T-helper 2 cell treated with Interferon-gamma antibody and Interleukin-4, amounts not matched to agents 5 μg/mL and 100 μg/mL, for 36 hours (primary cell): Measurements from ENCODE around the gene THSD4.

ENCODE experiments used
- DNase-seq: peaks from one replicate; pipeline ENCODE4 v3.0.0; 2021; ENCODE audit warnings: low spot score
- H3K27ac Mint-ChIP-seq: one replicate; pipeline ENCODE4 v1.8.0; 2021; ENCODE audit warnings: mild to moderate bottlenecking, mixed read lengths
- H3K27me3 Mint-ChIP-seq: one replicate; pipeline ENCODE4 v1.8.0; 2021; ENCODE audit warnings: low read depth, mixed read lengths
- H3K36me3 Mint-ChIP-seq: one replicate; pipeline ENCODE4 v1.8.0; 2021; ENCODE audit warnings: low read depth, mixed read lengths
- H3K4me1 Mint-ChIP-seq: one replicate; pipeline ENCODE4 v1.8.0; 2021; ENCODE audit warnings: low read depth, mixed read lengths
- H3K4me3 Mint-ChIP-seq: one replicate; pipeline ENCODE4 v1.8.0; 2022; ENCODE audit warnings: mild to moderate bottlenecking, moderate library complexity, mixed read lengths
- H3K9me3 Mint-ChIP-seq: one replicate; pipeline ENCODE4 v1.8.0; 2021; ENCODE audit warnings: mixed read lengths

THSD4 gene

DNA sequence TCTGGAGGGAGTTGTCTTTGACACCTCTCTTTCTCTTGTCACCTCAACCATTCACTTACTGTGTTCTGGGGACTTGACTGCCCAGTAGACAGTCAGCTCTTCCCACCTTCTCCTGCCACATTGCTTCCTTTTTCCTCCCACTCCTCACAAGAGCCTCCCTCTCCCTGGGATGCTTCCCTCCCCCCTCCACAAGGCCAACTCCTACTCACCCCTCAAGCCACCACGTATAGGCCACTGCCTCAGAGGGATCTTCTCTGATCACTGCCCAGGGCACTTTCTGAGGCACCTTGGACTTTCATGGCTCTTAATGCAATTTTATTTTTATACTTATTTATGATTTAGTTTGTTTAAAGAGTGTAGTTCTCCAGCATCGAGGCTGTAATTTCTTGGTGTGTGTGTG, 23.2 kb downstream of the THSD4 start:
- Mint-ChIP-seq H3K4me3 (no peak overlapping the region), H3K9me3 (no peaks in the 10 kb centered on the region), H3K4me1 (no peaks in the 10 kb centered on the region), H3K27ac (no peak overlapping the region), H3K27me3 (peaks cover 4% of the 10 kb centered on the region), H3K36me3 (no peaks in the 10 kb centered on the region)
- no peak for DNase-seq

DNA sequence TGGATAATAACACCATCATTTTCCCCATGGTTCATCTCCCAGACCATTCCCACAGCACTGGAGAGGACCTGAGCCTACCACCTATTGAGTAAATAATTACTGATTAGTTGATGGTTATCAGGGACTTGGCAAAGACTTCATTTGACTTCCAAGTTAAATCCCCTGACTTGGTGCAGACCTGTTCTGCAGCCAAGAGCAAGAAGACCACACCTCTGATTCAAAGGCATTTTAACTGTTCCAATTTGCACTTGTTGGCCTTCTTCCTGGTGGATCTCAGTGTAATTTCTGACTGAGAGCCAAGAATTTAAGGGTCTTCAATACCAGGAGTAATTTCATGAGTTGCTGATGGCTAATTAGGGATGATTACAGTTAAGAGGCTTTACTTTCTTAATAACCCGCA, 24.0 kb downstream of the THSD4 start:
- peaks cover 8% of the 10 kb centered on the region for H3K27me3 Mint-ChIP-seq
- no peaks in the 10 kb centered on the region for H3K4me1 Mint-ChIP-seq
- no peak overlapping the region for H3K4me3 Mint-ChIP-seq
- no peaks in the 10 kb centered on the region for H3K36me3 Mint-ChIP-seq
- no peaks in the 10 kb centered on the region for H3K9me3 Mint-ChIP-seq
- no peak for DNase-seq
- H3K27ac Mint-ChIP-seq, result no peak overlapping the region

DNA sequence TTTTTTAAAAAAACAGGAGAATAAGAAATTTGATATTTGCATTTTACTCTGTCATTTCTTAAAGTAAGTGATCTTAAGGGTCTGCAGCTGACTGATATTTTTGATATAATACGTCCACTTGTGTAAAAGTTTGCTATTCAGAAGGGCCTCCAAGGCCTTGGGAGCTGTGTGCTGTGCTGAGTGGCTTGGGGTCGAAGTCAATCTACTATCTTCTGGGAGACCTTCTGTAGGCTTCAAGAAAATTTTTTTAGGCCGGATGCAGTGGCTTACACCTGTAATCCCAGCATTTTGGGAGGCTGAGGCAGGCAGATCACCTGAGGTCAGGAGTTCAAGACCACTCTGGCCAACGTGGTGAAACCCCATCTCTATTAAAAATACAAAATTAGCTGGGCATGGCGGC, 26.3 kb downstream of the THSD4 start:
- H3K27ac Mint-ChIP-seq, result no peak overlapping the region

DNA sequence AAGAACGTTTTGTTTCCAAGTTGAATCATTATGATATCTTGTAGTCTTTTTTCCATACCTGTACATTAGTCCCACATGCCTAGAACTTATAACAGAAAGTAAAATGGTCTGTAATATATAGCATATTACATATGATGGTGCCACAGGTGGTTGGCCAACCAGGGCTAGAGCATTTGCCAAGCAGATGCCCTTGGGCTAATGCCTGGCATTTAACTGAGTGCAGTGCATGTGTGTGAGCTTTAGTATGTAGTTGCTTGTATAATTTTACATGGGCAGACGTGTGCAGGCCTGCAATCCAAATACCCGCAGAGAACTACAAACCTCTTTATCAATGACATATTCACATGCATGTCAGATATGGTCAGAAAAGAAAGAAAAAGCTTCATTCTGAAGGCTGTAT, 27.5 kb downstream of the THSD4 start:
- no peaks in the 10 kb centered on the region for H3K36me3 Mint-ChIP-seq
- no peak overlapping the region for H3K4me3 Mint-ChIP-seq
- peaks cover 11% of the 10 kb centered on the region for H3K27me3 Mint-ChIP-seq
- no peaks in the 10 kb centered on the region for H3K9me3 Mint-ChIP-seq
- no peak for DNase-seq
- no peak overlapping the region for H3K27ac Mint-ChIP-seq
- no peaks in the 10 kb centered on the region for H3K4me1 Mint-ChIP-seq

More for the DNA sequence above, 26.3 kb downstream of the THSD4 start:
- DNase-seq, result no peak
- H3K4me3 Mint-ChIP-seq, result no peak overlapping the region
- no peaks in the 10 kb centered on the region for H3K36me3 Mint-ChIP-seq
- H3K9me3 Mint-ChIP-seq, result no peaks in the 10 kb centered on the region
- H3K4me1 Mint-ChIP-seq, result no peaks in the 10 kb centered on the region
- H3K27me3 Mint-ChIP-seq, result peaks cover 9% of the 10 kb centered on the region

DNA sequence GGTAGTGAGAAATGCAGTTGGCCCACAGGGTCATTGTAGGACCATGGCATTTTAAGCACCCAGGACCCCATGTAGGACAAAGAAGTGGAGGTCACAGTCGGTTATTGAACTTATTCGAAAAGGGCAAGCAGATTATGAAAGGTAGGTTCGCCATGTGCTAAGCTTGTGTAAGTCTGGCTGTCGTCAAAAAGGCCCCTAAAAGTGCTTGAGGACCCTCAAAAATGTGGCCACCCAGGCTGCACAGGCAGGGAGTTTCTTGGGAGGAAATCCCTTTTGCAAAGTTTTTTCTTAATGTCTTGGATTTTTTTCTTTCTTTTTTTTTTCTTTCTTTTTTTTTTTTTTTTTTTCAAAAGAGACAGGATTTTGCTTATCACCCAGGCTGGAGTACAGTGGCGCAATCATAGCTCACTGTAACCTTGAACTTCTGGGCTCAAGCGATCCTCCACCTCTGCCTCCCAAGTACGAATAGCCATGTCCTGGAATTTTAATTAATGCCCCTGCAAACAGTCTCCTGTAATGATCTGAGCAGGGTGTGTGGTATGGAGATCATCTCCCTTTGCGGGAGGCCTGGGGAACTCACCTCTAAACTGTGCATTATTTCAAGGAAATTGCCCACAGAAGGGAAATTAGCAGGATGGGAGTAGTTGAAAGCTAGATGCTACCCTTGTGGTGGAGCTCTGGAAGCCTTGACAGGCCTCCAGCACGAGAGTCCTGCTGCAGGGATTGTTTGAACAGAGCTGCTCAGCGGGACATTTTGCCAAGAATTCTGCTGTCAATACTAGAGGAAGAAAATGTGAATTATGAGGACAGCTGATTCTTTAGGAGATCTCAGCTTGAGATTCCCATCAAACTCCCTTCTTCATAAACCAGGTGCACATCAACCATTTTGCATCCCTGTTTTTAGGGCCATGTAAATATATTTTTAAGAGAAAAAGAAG, 28.4 kb downstream of the THSD4 start:
- Mint-ChIP-seq H3K36me3 (no peaks in the 10 kb centered on the region), H3K4me3 (no peak overlapping the region), H3K27ac (no peak overlapping the region), H3K4me1 (no peaks in the 10 kb centered on the region), H3K27me3 (peaks cover 11% of the 10 kb centered on the region), H3K9me3 (no peaks in the 10 kb centered on the region)
- no peak for DNase-seq

DNA sequence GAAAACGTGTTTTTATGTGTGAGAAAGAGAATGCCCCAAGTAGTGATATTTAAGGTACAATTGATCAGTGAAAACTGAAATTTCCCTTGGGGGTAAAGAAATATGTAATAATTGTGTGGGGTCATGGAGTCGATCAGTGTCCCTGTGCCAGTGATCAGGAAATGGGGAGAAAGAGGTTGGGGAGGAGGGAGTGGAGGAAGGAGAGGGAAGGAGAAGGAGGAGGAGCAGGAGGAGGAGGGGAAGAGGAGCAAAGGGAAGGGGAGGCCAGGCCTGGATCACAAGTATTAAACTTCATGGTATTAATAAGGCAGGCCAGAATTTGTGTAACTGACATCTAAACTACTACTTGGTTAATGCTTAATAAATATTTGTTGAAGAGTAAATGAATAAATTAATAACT, 30.4 kb downstream of the THSD4 start:
- Mint-ChIP-seq H3K27me3 (peaks cover 9% of the 10 kb centered on the region), H3K4me1 (no peaks in the 10 kb centered on the region), H3K9me3 (no peaks in the 10 kb centered on the region), H3K27ac (no peak overlapping the region), H3K4me3 (no peak overlapping the region), H3K36me3 (no peaks in the 10 kb centered on the region)
- DNase-seq, result no peak

DNA sequence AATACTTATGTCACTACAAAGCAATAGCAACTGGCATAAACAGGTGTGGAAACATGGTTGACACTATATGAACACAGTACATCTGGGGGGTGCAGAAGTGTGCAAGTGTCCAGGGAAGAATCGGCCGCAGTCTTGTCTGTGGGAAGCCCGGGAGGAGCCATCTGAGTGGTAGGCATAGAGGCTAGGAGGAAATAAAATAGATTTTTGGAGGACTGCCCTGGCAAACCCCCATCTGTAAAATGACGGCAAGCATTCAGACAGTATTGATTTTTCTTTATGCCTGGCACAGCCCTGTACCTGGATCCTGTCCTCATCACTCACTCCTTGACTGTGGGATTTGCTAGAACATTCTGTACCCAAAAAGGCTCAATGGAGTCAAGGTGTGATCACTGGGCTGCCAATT, 31.3 kb downstream of the THSD4 start:
- Mint-ChIP-seq H3K27me3 (peaks cover 7% of the 10 kb centered on the region), H3K36me3 (no peaks in the 10 kb centered on the region), H3K4me3 (no peak overlapping the region), H3K4me1 (no peaks in the 10 kb centered on the region), H3K9me3 (no peaks in the 10 kb centered on the region), H3K27ac (no peak overlapping the region)
- no peak for DNase-seq

DNA sequence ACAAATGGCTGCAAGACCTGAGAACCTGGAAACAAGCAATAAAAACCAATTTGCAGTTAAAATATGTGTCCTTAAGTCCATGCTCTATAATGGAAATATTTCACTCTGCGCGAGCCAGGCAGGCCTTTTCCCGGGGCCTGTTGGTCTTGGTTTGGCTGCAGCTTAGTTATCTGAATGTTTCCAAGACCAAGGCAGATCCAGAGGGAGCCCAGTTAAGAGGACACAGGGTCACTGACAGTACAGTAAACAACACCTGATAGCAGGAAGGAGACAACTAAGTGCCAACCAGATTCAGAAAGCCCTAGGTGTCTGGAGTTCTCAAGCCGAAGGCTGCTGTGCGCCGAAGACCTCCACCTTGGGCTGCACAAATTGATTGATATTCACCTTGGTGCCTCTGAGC, 32.8 kb downstream of the THSD4 start:
- no peaks in the 10 kb centered on the region for H3K4me1 Mint-ChIP-seq
- no peak for DNase-seq
- no peaks in the 10 kb centered on the region for H3K9me3 Mint-ChIP-seq
- peaks cover 7% of the 10 kb centered on the region for H3K27me3 Mint-ChIP-seq
- no peaks in the 10 kb centered on the region for H3K36me3 Mint-ChIP-seq
- no peak overlapping the region for H3K27ac Mint-ChIP-seq
- no peak overlapping the region for H3K4me3 Mint-ChIP-seq

DNA sequence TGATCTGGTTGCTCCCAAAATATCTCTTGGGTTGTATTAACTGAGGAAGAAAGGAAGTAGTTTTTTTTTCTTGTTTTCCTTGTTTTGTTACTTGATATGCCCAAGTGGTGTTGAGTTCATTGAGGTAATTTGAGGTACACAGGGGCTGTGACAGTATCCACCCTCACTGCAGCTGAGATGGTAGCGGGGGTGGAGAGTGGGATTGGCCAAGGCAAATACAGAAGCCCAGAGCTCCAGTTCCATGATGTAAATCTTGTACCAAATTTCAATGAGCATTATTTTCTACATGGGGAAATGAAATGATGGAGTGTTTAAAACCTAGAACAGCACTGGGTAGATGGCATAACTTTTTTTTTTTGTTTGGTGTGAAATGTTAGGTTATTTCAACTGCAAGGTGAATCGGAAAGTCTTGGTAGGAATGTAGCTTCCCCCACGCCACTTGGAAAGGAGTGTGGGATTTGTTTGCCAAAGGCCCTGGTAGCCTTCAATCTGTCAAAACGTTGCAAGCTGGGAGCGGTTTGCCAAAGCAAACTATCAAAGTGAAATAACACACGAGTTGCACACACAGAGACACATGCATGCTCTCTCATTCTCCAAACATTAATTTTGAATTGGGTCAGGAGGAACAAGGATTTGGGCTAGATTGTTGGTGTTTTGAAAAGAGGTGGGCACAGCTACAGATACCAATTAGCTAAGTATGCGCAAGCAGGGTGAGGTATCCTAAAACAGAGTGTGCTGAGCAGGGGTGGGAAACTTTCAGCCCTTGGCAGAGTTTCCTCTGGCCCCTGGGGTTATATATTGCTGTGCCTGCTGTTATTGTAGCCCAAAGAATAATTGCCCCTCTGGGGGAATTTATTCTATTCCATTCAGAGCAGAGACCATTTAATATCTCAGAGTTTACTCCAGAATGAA, 34.6 kb downstream of the THSD4 start:
- DNase-seq, result no peak
- peaks cover 2% of the 10 kb centered on the region for H3K27me3 Mint-ChIP-seq
- no peak overlapping the region for H3K27ac Mint-ChIP-seq
- no peak overlapping the region for H3K4me3 Mint-ChIP-seq
- no peaks in the 10 kb centered on the region for H3K9me3 Mint-ChIP-seq
- no peaks in the 10 kb centered on the region for H3K4me1 Mint-ChIP-seq
- H3K36me3 Mint-ChIP-seq, result no peaks in the 10 kb centered on the region

DNA sequence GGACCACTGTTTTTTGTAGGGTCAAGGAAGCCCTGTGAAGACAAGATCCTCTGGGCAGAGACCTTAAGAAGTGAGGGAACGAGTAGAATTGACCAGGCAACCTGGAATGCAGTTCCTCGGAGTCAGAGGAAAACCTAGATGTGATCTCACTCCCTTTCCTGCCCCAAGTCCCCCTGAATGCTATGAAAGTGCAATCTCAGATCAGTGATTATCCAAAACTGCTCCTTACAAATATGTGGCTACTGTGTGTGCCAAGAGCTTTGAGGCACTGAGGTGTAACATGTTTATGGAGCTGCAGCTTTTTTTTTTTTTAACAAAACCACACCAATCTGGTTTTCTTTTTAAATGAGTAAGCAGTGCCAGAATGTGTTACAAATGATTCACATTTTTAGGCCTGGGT, 35.8 kb downstream of the THSD4 start:
- no peaks in the 10 kb centered on the region for H3K4me1 Mint-ChIP-seq
- DNase-seq, result no peak
- H3K9me3 Mint-ChIP-seq, result no peaks in the 10 kb centered on the region
- no peak overlapping the region for H3K27ac Mint-ChIP-seq
- H3K27me3 Mint-ChIP-seq, result peaks cover 2% of the 10 kb centered on the region
- no peaks in the 10 kb centered on the region for H3K36me3 Mint-ChIP-seq
- no peak overlapping the region for H3K4me3 Mint-ChIP-seq

DNA sequence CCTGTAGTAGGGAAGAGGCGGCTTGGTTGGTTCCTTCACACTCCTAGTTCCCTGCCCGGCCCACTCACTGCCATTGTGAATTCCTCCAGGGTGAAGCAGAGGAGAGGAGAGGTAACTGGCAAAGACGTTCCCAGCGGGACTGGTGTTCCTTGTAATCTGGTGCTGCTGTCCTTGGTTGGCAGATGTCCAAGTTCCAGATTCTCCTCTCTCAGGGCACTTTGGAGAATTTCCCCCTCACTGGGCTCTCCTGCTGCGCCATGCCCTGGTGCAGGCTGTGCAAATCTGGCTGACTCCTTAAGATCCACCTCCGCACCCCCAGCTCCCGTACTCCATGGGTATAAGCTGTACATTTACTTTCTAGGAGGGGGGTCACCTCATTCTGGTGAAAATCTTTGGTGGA, 37.3 kb downstream of the THSD4 start:
- H3K9me3 Mint-ChIP-seq, result no peaks in the 10 kb centered on the region
- no peaks in the 10 kb centered on the region for H3K27me3 Mint-ChIP-seq
- no peak overlapping the region for H3K27ac Mint-ChIP-seq
- no peaks in the 10 kb centered on the region for H3K36me3 Mint-ChIP-seq
- no peak for DNase-seq
- no peak overlapping the region for H3K4me3 Mint-ChIP-seq
- H3K4me1 Mint-ChIP-seq, result no peaks in the 10 kb centered on the region

DNA sequence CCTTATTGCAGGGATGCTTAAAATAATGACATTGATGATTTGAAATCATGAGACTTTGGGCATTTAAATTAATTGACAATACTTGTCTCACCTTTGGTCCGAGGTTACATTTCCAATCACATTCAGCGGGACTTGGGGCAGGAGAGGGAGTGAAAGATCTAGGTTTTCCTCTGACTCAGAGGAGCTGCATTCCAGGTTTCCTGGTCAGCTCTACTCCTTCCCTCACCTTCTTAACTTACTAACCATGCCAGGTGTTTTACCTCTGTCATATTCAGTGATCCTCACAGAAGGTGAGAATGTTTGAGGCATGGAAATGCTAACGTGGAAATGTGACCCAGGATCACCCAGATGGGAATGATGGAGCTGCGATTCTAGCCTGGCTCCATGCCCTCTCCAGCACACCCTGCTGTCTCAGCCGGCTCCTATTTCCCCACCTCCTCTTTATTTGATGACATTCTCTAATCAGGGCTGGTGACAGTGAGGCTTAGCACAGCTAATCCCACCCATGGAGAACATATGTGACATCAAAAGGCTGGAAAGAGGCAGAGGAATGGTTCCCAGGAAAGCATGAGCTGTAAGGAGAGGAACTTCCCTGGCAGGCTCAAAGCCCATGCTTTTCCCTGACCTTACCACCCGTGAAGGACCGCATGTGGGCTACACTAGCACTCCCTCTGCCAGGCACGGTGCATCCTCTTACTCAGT, 38.7 kb downstream of the THSD4 start:
- Mint-ChIP-seq H3K36me3 (no peaks in the 10 kb centered on the region), H3K27ac (no peak overlapping the region), H3K4me3 (no peak overlapping the region), H3K4me1 (no peaks in the 10 kb centered on the region), H3K27me3 (no peaks in the 10 kb centered on the region), H3K9me3 (no peaks in the 10 kb centered on the region)
- no peak for DNase-seq

DNA sequence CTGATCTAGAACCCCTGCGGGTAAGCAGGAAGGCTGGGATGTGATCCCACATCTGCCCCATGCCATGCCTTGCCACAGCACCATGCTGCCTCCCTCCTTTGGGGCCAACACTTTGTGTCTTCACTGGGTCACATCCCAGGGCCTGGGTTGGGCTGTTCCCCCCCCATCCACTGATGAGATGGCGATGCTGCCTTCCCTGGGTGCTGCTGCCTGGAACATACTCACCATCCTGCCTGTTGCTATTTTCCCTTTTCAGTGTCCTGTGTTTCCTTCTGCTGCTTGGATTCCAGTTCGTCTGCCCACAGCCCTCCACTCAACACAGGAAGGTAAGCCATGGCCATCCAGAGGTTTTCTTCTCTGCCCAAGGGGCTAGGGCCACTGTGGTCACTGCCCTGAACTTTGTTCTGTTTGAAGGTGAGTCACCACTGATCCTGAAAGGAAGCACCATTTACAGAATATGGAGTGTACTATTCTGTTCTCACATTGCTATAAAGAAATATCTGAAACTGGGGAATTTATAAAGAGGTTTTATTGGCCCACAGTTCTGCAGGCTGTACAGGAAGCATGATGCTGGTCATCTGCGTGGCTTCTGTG, 39.4 kb downstream of the THSD4 start:
- Mint-ChIP-seq H3K27me3 (peaks cover 2% of the 10 kb centered on the region), H3K4me1 (no peaks in the 10 kb centered on the region), H3K9me3 (no peaks in the 10 kb centered on the region), H3K4me3 (no peak overlapping the region), H3K36me3 (no peaks in the 10 kb centered on the region), H3K27ac (no peak overlapping the region)
- no peak for DNase-seq
